Mesendoderm (in vitro differentiated cells): Measurements from ENCODE around the gene SERPINC1.
"Not testable (repeated sequence)": the region's sequence is repeated elsewhere in the genome, so short reads cannot be mapped to it uniquely, and the experiment has no call there.

Experiments
- DNase-seq: peaks from one replicate; pipeline ENCODE4 v3.0.0; 2013
- H2AK5ac ChIP-seq: 2 replicates; pipeline ENCODE4 v1.6.1; 2013; ENCODE audit warnings: low read length, inconsistent platforms
- H2BK120ac ChIP-seq: 2 replicates; pipeline ENCODE4 v1.6.1; 2013; ENCODE audit warnings: low read depth, mild to moderate bottlenecking, low read length, moderate library complexity, mixed read lengths
- H2BK15ac ChIP-seq: replicated peaks from 2 replicates; pipeline ENCODE4 v1.6.1; 2013; ENCODE audit warnings: low read depth, mild to moderate bottlenecking, moderate library complexity
- H2BK5ac ChIP-seq: 2 replicates; pipeline ENCODE4 v1.6.1; 2013; ENCODE audit warnings: low read length, inconsistent platforms
- H3K18ac ChIP-seq: 2 replicates; pipeline ENCODE4 v1.6.1; 2013; ENCODE audit warnings: mild to moderate bottlenecking, low read length, mixed read lengths
- H3K23ac ChIP-seq: one replicate; pipeline ENCODE4 v1.6.1; 2013; ENCODE audit warnings: low read length
- H3K27ac ChIP-seq: 2 replicates; pipeline ENCODE4 v1.5.1; 2013; ENCODE audit warnings: low read depth, mild to moderate bottlenecking, inconsistent platforms, low read length, moderate library complexity
- H3K27me3 ChIP-seq: 2 replicates; pipeline ENCODE4 v1.6.1; 2013; ENCODE audit warnings: low read length, control low read depth, mild to moderate bottlenecking, inconsistent platforms; ENCODE audit not compliant: insufficient read depth, poor library complexity
- H3K36me3 ChIP-seq: 2 replicates; pipeline ENCODE4 v1.6.1; 2013; ENCODE audit warnings: low read length, inconsistent platforms; ENCODE audit not compliant: control insufficient read depth, insufficient read depth
- H3K4ac ChIP-seq: one replicate; pipeline ENCODE4 v1.6.1; 2013; ENCODE audit warnings: low read depth, mild to moderate bottlenecking, low read length, moderate library complexity
- H3K4me1 ChIP-seq: 2 replicates; pipeline ENCODE4 v1.6.1; 2013; ENCODE audit warnings: low read depth, low read length, inconsistent platforms; ENCODE audit not compliant: control insufficient read depth
- H3K4me2 ChIP-seq: 2 replicates; pipeline ENCODE4 v1.6.1; 2013; ENCODE audit warnings: low read length
- H3K4me3 ChIP-seq: 2 replicates; pipeline ENCODE4 v1.5.1; 2013; ENCODE audit warnings: mild to moderate bottlenecking, low read length
- H3K56ac ChIP-seq: one replicate; pipeline ENCODE4 v1.6.1; 2013; ENCODE audit warnings: low read length
- H3K79me1 ChIP-seq: 2 replicates; pipeline ENCODE4 v1.6.1; 2013; ENCODE audit warnings: low read length, inconsistent platforms
- H3K79me2 ChIP-seq: 2 replicates; pipeline ENCODE4 v1.6.1; 2013; ENCODE audit warnings: mild to moderate bottlenecking, low read length; ENCODE audit not compliant: control insufficient read depth, insufficient read depth
- H3K9ac ChIP-seq: 2 replicates; pipeline ENCODE4 v1.6.1; 2013; ENCODE audit warnings: low read length, inconsistent platforms
- H4K5ac ChIP-seq: one replicate; pipeline ENCODE4 v1.6.1; 2013; ENCODE audit warnings: low read length
- H4K8ac ChIP-seq: one replicate; pipeline ENCODE4 v1.6.1; 2013; ENCODE audit warnings: low read depth, mild to moderate bottlenecking, control low read depth, low read length, moderate library complexity
- WGBS: extraction: QIAGEN DNeasy Blood & Tissue Kit; methylation state at CpG from one replicate; pipeline ENCODE4 v1.1.7; 2013; ENCODE audit warnings: low lambda C conversion rate, missing lambda C conversion rate; ENCODE audit not compliant: insufficient coverage; ENCODE audit errors: extremely low coverage; 5-methylcytosine and 5-hydroxymethylcytosine counted together

The SERPINC1 gene

GRCh38 chr1:173860065-173860464 lies 57.1 kb downstream of the SERPINC1 start:
- Histone ChIP-seq H3K79me2 (peaks cover 4% of the 10 kb centered on the region), H3K4me2 (no peak overlapping the region), H3K27me3 (no peaks in the 10 kb centered on the region), H2BK15ac (no peak overlapping the region), H3K18ac (no peak overlapping the region), H2AK5ac (no peak overlapping the region), H4K5ac (no peak overlapping the region), H4K8ac (no peak overlapping the region), H2BK5ac (no peak overlapping the region), H2BK120ac (no peak overlapping the region), H3K4me1 (no peaks in the 10 kb centered on the region), H3K9ac (no peak overlapping the region), H3K27ac (no peak overlapping the region), H3K56ac (no peak overlapping the region), H3K23ac (no peak overlapping the region), H3K36me3 (peaks cover 9% of the 10 kb centered on the region), H3K4ac (no peak overlapping the region), H3K4me3 (no peak overlapping the region), H3K79me1 (no peaks in the 10 kb centered on the region)
- WGBS = no CpG with 5 or more reads among the region's 1 CpG
- no peak for DNase-seq

- not testable (repeated sequence) for H3K4me2 ChIP-seq, H4K5ac ChIP-seq, H2AK5ac ChIP-seq, H4K8ac ChIP-seq, H2BK15ac ChIP-seq, H3K27ac ChIP-seq, H3K18ac ChIP-seq, H3K79me1 ChIP-seq, H3K4ac ChIP-seq, H3K27me3 ChIP-seq, H3K79me2 ChIP-seq, H3K4me3 ChIP-seq, H3K9ac ChIP-seq, H3K4me1 ChIP-seq, H3K36me3 ChIP-seq, H2BK120ac ChIP-seq, H3K56ac ChIP-seq, DNase-seq, H3K23ac ChIP-seq, H2BK5ac ChIP-seq
- no CpG with 5 or more reads among the region's 5 CpGs for WGBS
Observed at GRCh38 chr1:173859547-173859946, 57.6 kb downstream of the SERPINC1 start.

DNA sequence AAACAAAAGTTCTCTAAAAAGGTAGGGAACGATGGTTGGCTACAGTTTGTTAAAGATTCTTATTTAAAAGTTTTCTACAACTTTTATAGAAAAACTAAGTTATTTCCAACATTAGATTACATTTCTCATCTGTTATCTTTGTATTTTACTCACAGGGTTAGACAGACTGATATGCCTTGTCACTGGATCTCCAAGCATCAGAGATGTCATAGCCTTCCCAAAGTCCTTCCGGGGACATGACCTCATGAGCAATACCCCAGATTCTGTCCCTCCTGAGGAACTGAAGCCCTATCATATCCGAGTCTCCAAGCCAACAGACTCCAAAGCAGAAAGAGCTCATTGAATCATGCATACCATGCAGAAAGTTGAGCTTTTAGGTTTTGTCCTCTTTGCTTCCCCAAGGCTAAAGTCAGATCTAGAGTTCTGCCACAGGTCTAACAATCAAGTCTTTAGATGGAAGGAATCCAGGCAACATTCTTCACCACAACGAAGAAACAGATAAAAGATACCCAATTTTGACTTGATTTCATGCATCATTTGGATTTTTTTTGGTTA lies 59.7 kb downstream of the SERPINC1 start:
- Histone ChIP-seq H3K56ac (no peak overlapping the region), H2BK15ac (no peak overlapping the region), H3K27me3 (no peaks in the 10 kb centered on the region), H3K9ac (no peak overlapping the region), H3K18ac (no peak overlapping the region), H3K79me2 (no peaks in the 10 kb centered on the region), H4K8ac (no peak overlapping the region), H2AK5ac (no peak overlapping the region), H3K79me1 (no peaks in the 10 kb centered on the region), H3K4me2 (no peak overlapping the region), H2BK120ac (no peak overlapping the region), H3K27ac (no peak overlapping the region), H3K4me3 (no peak overlapping the region), H4K5ac (no peak overlapping the region), H2BK5ac (no peak overlapping the region), H3K4ac (no peak overlapping the region), H3K4me1 (peaks cover 6% of the 10 kb centered on the region), H3K23ac (no peak overlapping the region), H3K36me3 (peaks cover 1% of the 10 kb centered on the region)
- no peak for DNase-seq
- no CpG with 5 or more reads among the region's 4 CpGs for WGBS

GRCh38 chr1:173856903-173857302 lies 60.2 kb downstream of the SERPINC1 start:
- WGBS = no CpG with 5 or more reads among the region's 2 CpGs
- Histone ChIP-seq H3K4me1 (peaks cover 6% of the 10 kb centered on the region), H3K27me3 (no peaks in the 10 kb centered on the region), H3K18ac (no peak overlapping the region), H3K9ac (no peak overlapping the region), H2BK5ac (no peak overlapping the region), H2BK120ac (no peak overlapping the region), H3K56ac (no peak overlapping the region), H3K36me3 (peaks cover 1% of the 10 kb centered on the region), H3K79me2 (no peaks in the 10 kb centered on the region), H3K27ac (no peak overlapping the region), H3K79me1 (no peaks in the 10 kb centered on the region), H2AK5ac (no peak overlapping the region), H2BK15ac (no peak overlapping the region), H3K23ac (no peak overlapping the region), H4K8ac (no peak overlapping the region), H3K4me2 (no peak overlapping the region), H4K5ac (no peak overlapping the region), H3K4ac (no peak overlapping the region), H3K4me3 (no peak overlapping the region)
- DNase-seq = no peak

GRCh38 chr1:173856014-173856413 lies 61.1 kb downstream of the SERPINC1 start:
- Histone ChIP-seq H3K79me1 (no peaks in the 10 kb centered on the region), H3K36me3 (peaks cover 3% of the 10 kb centered on the region), H3K18ac (no peak overlapping the region), H2AK5ac (no peak overlapping the region), H4K5ac (no peak overlapping the region), H3K23ac (no peak overlapping the region), H2BK15ac (no peak overlapping the region), H3K27ac (no peak overlapping the region), H4K8ac (no peak overlapping the region), H3K79me2 (no peaks in the 10 kb centered on the region), H3K9ac (no peak overlapping the region), H3K4me3 (no peak overlapping the region), H3K4ac (no peak overlapping the region), H3K4me2 (no peak overlapping the region), H3K4me1 (peaks cover 6% of the 10 kb centered on the region), H3K56ac (no peak overlapping the region), H2BK120ac (no peak overlapping the region), H2BK5ac (no peak overlapping the region), H3K27me3 (no peaks in the 10 kb centered on the region)
- WGBS = no CpG with 5 or more reads among the region's 1 CpG
- no peak for DNase-seq
